ENCODE results near the gene KMT2C.
"Not testable (repeated sequence)": the region's sequence is repeated elsewhere in the genome, so short reads cannot be mapped to it uniquely, and the experiment has no call there.

Gene KMT2C

GRCh38 chr7:152451356-152451755 lies 15.6 kb upstream of the KMT2C start:
- DNase-seq (ENCODE audit: low read depth), result no peak
- no peak overlapping the region for H3K4me3 ChIP-seq (ENCODE audit: low read depth, low read length)
- no peak for TF ChIP-seq CTCF (IDR thresholded peaks at IDR 0.05; ENCODE audit: insufficient read depth, low read depth, low read length, missing control alignments)

- not testable (repeated sequence) for DNase-seq (ENCODE audit: low read depth); H3K4me3 ChIP-seq (ENCODE audit: low read depth, low read length)
Measured at GRCh38 chr7:152445386-152446008, 9.7 kb upstream of the KMT2C start.

- DNase-seq (ENCODE audit: low read depth), result no peak
- TF ChIP-seq CTCF (IDR thresholded peaks at IDR 0.05; ENCODE audit: insufficient read depth, low read depth, low read length, missing control alignments), result no peak
- no peak overlapping the region for H3K4me3 ChIP-seq (ENCODE audit: low read depth, low read length)
Measured at GRCh38 chr7:152443586-152443985, 7.8 kb upstream of the KMT2C start.

- no peak overlapping the region for H3K4me3 ChIP-seq (ENCODE audit: low read depth, low read length)
- DNase-seq (ENCODE audit: low read depth), result no peak
- no peak for TF ChIP-seq CTCF (IDR thresholded peaks at IDR 0.05; ENCODE audit: insufficient read depth, low read depth, low read length, missing control alignments)
Measured at GRCh38 chr7:152442330-152442835, 6.6 kb upstream of the KMT2C start.

GRCh38 chr7:152441810-152442209 lies 6.0 kb upstream of the KMT2C start:
- DNase-seq (ENCODE audit: low read depth); H3K4me3 ChIP-seq (ENCODE audit: low read depth, low read length): not testable (repeated sequence)

GRCh38 chr7:152441168-152441567 lies 5.4 kb upstream of the KMT2C start:
- not testable (repeated sequence) for DNase-seq (ENCODE audit: low read depth)

GRCh38 chr7:152438017-152438416 lies 2.2 kb upstream of the KMT2C start:
- not testable (repeated sequence) for H3K4me3 ChIP-seq (ENCODE audit: low read depth, low read length); DNase-seq (ENCODE audit: low read depth)

More at GRCh38 chr7:152441168-152441567, 5.4 kb upstream of the KMT2C start:
- H3K4me3 ChIP-seq (ENCODE audit: low read depth, low read length), result not testable (repeated sequence)

GRCh38 chr7:152436931-152437575 lies 1.2 kb upstream of the KMT2C start:
- DNase-seq (ENCODE audit: low read depth), result not testable (repeated sequence)
- peak overlapping the region; percentile 45 for H3K4me3 ChIP-seq (ENCODE audit: low read depth, low read length)

GRCh38 chr7:152436111-152436930 lies 518 bp upstream of the KMT2C start:
- peak; percentile 96 for DNase-seq (ENCODE audit: low read depth)

GRCh38 chr7:152434511-152435383 lies 1.1 kb downstream of the KMT2C start:
- peak; percentile 69 for DNase-seq (ENCODE audit: low read depth)
- peak overlapping the region; percentile 83 for H3K4me3 ChIP-seq (ENCODE audit: low read depth, low read length)

More at GRCh38 chr7:152436111-152436930, 518 bp upstream of the KMT2C start:
- no peak for TF ChIP-seq CTCF (IDR thresholded peaks at IDR 0.05; ENCODE audit: insufficient read depth, low read depth, low read length, missing control alignments)
- H3K4me3 ChIP-seq (ENCODE audit: low read depth, low read length), result peak overlapping the region; percentile 52

- DNase-seq (ENCODE audit: low read depth), result peak; percentile 75
- H3K4me3 ChIP-seq (ENCODE audit: low read depth, low read length), result peak overlapping the region; percentile 83
Measured at GRCh38 chr7:152433721-152434490, 1.9 kb downstream of the KMT2C start.

GRCh38 chr7:152432735-152433134 lies 3.1 kb downstream of the KMT2C start:
- not testable (repeated sequence) for DNase-seq (ENCODE audit: low read depth)
- H3K4me3 ChIP-seq (ENCODE audit: low read depth, low read length), result peak overlapping the region; percentile 83

Data from GM12865 (cell line).